OCI-LY1 (cell line): ENCODE results near the gene GDF7.

ENCODE experiments used
- H2AFZ ChIP-seq: fragments of 200-600 bp; sonication (generic), shearing (Covaris generic); 2 replicates; pipeline ENCODE4 v1.6.0; 2014; ENCODE audit warnings: antibody characterized with exemption, mild to moderate bottlenecking, low read length
- H3F3A ChIP-seq: fragments of 200-600 bp; sonication (generic), shearing (Covaris generic); 2 replicates; pipeline ENCODE4 v1.6.0; 2014; ENCODE audit warnings: mild to moderate bottlenecking, antibody characterized with exemption, low read length, moderate library complexity; ENCODE audit not compliant: insufficient read depth
- H3K27ac ChIP-seq: fragments of 200-600 bp; sonication (generic); 2 replicates; pipeline ENCODE4 v1.5.1; 2014; ENCODE audit warnings: low read length, mixed run types, mild to moderate bottlenecking, low read depth; ENCODE audit not compliant: poor library complexity, severe bottlenecking
- H3K27me3 ChIP-seq: fragments of 200-600 bp; sonication (generic); 2 replicates; pipeline ENCODE4 v1.6.0; 2014; ENCODE audit warnings: antibody characterized with exemption, mild to moderate bottlenecking, low read length, moderate library complexity; ENCODE audit not compliant: insufficient read depth
- H3K36me3 ChIP-seq: fragments of 200-600 bp; sonication (generic); 2 replicates; pipeline ENCODE4 v1.6.1; 2014; ENCODE audit warnings: mild to moderate bottlenecking, antibody characterized with exemption, low read length, moderate library complexity, mixed read lengths; ENCODE audit not compliant: insufficient read depth
- H3K4me1 ChIP-seq: fragments of 200-600 bp; sonication (generic); 2 replicates; pipeline ENCODE4 v1.5.1; 2014; ENCODE audit warnings: mild to moderate bottlenecking, low read length, moderate library complexity; ENCODE audit not compliant: insufficient read depth, severe bottlenecking
- H3K4me2 ChIP-seq: fragments of 200-600 bp; sonication (generic), shearing (Covaris generic); 2 replicates; pipeline ENCODE4 v1.6.1; 2014; ENCODE audit warnings: low read length
- H3K4me3 ChIP-seq: fragments of 200-600 bp; sonication (generic); 2 replicates; pipeline ENCODE4 v1.5.1; 2014; ENCODE audit warnings: low read length, low read depth, mild to moderate bottlenecking, mixed read lengths; ENCODE audit not compliant: poor library complexity, severe bottlenecking
- H3K79me2 ChIP-seq: fragments of 200-600 bp; shearing (Covaris generic); 2 replicates; pipeline ENCODE4 v1.6.1; 2016; ENCODE audit warnings: mixed run types, low read length, mixed read lengths; ENCODE audit not compliant: insufficient read depth
- H3K9ac ChIP-seq: fragments of 200-600 bp; sonication (generic), shearing (Covaris generic); 2 replicates; pipeline ENCODE4 v1.6.1; 2014; ENCODE audit warnings: mild to moderate bottlenecking, low read length, mixed read lengths
- H3K9me2 ChIP-seq: fragments of 200-600 bp; sonication (generic), shearing (Covaris generic); 2 replicates; pipeline ENCODE4 v1.6.1; 2014; ENCODE audit warnings: low read depth, mild to moderate bottlenecking, low read length, mixed read lengths
- H3K9me3 ChIP-seq: fragments of 200-600 bp; shearing (Covaris generic); 2 replicates; pipeline ENCODE4 v1.6.1; 2014; ENCODE audit warnings: low read length, mixed read lengths
- H4K20me1 ChIP-seq: fragments of 200-600 bp; sonication (generic), shearing (Covaris generic); 2 replicates; pipeline ENCODE4 v1.6.0; 2016; ENCODE audit warnings: mild to moderate bottlenecking, low read length; ENCODE audit not compliant: insufficient read depth
- EZH2 ChIP-seq: fragments of 200-600 bp; sonication (generic), shearing (Covaris generic); IDR thresholded peaks from 2 replicates; pipeline ENCODE4 v1.8.0; 2017; ENCODE audit warnings: borderline replicate concordance, mixed run types, mild to moderate bottlenecking, antibody characterized with exemption, low read length, moderate library complexity, mixed read lengths
- TF ChIP-seq, protein P1 (sequence below): fragments of 200-600 bp; sonication (generic), shearing (Covaris generic); IDR thresholded peaks from 2 replicates; pipeline ENCODE4 v1.5.1; 2017; ENCODE audit warnings: mild to moderate bottlenecking, antibody characterized with exemption, low read length, moderate library complexity, mixed read lengths

The GDF7 gene

DNA sequence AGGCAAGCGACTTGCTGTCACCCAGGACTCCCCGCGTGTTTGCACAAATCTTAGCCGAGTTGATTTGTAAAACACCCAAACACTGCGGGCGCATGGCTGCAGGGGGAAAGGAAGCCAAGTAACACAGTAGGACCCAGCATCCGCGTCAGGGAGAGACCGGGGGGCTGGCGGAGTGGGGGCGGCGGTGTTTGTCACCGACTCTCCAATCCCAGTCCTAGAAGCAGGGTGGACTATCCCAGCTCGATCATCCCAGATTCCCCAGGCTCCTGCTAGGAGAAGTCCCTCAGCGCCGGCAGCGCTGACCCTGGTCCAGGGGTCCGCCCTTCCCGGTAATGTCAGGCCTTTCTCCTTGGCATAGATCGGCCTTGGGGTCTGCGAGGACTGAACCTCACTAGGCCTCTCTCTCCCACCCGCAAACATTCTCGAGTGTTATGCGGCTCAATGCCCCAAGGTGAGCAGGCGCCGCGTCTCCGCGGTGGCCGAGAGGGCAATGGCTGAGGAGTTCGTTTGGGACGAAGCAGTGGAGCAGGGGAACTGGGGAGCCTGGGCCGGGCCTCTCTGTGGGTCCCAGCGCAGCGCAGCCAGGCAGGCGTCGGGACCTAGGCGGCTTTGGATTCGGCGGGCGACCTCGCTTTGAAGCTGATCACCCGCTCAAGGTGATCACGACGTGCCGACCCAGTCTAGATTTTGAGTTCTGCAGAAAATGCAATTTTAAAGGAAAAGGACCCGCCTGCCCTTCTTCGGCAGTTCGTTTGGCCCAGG, 1.5 kb upstream of the GDF7 start:
- no peaks in the 10 kb centered on the region for H3K9me3 ChIP-seq
- no peak overlapping the region for H3K9ac ChIP-seq
- no peak overlapping the region for H2AFZ ChIP-seq
- no peak for TF ChIP-seq EZH2
- H4K20me1 ChIP-seq: no peaks in the 10 kb centered on the region
- H3F3A ChIP-seq: no peaks in the 10 kb centered on the region
- H3K79me2 ChIP-seq: no peaks in the 10 kb centered on the region
- no peaks in the 10 kb centered on the region for H3K36me3 ChIP-seq
- H3K4me2 ChIP-seq: peak overlapping the region; percentile 78; the same call in 1 of the 2 replicates
- peaks cover 9% of the 10 kb centered on the region for H3K4me1 ChIP-seq
- H3K4me3 ChIP-seq: no peak overlapping the region
- H3K27me3 ChIP-seq: peaks cover 12% of the 10 kb centered on the region
- H3K27ac ChIP-seq: no peak overlapping the region
- H3K9me2 ChIP-seq: no peaks in the 10 kb centered on the region

DNA sequence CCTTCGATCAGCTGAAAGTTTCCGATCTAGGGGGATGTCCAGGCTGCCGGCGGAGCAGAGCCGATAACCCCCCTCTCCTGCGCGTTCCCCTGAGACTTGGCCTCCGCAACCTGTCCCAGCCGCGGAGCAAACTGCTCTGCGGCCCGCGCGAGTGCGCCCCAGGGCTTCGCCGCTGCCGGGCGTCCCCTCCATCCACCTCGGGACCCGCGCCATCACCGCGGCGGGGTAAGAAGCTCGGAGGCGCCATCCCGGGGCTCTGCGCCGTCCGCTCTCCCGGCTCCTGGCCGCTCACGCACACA, 990 bp upstream of the GDF7 start:
- Histone ChIP-seq H3K9me3 (no peaks in the 10 kb centered on the region), H3K79me2 (no peaks in the 10 kb centered on the region), H3K27me3 (peaks cover 12% of the 10 kb centered on the region), H4K20me1 (no peaks in the 10 kb centered on the region), H3F3A (no peaks in the 10 kb centered on the region), H3K36me3 (no peaks in the 10 kb centered on the region), H3K4me2 (peak overlapping the region; percentile 78), H3K4me1 (peaks cover 9% of the 10 kb centered on the region), H3K27ac (no peak overlapping the region), H3K9me2 (no peaks in the 10 kb centered on the region), H3K4me3 (peak overlapping the region; percentile 59), H3K9ac (no peak overlapping the region), H2AFZ (no peak overlapping the region)
- TF ChIP-seq, protein P1, sequence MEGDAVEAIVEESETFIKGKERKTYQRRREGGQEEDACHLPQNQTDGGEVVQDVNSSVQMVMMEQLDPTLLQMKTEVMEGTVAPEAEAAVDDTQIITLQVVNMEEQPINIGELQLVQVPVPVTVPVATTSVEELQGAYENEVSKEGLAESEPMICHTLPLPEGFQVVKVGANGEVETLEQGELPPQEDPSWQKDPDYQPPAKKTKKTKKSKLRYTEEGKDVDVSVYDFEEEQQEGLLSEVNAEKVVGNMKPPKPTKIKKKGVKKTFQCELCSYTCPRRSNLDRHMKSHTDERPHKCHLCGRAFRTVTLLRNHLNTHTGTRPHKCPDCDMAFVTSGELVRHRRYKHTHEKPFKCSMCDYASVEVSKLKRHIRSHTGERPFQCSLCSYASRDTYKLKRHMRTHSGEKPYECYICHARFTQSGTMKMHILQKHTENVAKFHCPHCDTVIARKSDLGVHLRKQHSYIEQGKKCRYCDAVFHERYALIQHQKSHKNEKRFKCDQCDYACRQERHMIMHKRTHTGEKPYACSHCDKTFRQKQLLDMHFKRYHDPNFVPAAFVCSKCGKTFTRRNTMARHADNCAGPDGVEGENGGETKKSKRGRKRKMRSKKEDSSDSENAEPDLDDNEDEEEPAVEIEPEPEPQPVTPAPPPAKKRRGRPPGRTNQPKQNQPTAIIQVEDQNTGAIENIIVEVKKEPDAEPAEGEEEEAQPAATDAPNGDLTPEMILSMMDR: no peak
- no peak for TF ChIP-seq EZH2

DNA sequence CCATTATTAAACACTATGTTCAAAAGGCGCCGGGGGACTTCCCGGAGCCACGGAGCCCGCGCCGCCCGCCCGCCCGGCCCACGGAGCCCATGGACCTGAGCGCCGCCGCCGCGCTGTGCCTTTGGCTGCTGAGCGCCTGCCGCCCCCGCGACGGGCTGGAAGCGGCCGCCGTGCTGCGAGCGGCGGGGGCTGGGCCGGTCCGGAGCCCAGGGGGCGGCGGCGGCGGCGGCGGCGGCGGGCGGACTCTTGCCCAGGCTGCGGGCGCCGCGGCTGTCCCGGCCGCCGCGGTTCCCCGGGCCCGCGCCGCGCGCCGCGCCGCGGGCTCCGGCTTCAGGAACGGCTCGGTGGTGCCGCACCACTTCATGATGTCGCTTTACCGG, 197 bp downstream of the GDF7 start:
- Histone ChIP-seq H3K4me1 (peaks cover 11% of the 10 kb centered on the region), H3K9me3 (no peaks in the 10 kb centered on the region), H3K27me3 (peaks cover 12% of the 10 kb centered on the region), H3K4me3 (peak overlapping the region; percentile 59), H4K20me1 (no peaks in the 10 kb centered on the region), H2AFZ (no peak overlapping the region), H3K9ac (no peak overlapping the region; the same call in 1 of the 2 replicates), H3K9me2 (no peaks in the 10 kb centered on the region), H3K27ac (no peak overlapping the region), H3F3A (no peaks in the 10 kb centered on the region), H3K4me2 (peak overlapping the region; percentile 63), H3K36me3 (no peaks in the 10 kb centered on the region), H3K79me2 (no peaks in the 10 kb centered on the region)
- no peak for TF ChIP-seq EZH2
- TF ChIP-seq, protein P1: no peak
